Fibroblast of lung (primary cell): ENCODE data around the gene ATP2A2. TPM values are rescaled to one million over a fixed set of nuclear protein-coding genes. Genes with fewer than 3 reads are reported as not detected.

Source experiments
- DNase-seq, 2 donors: peaks; one replicate each; pipeline versions ENCODE4 v3.0.0 to v3.0.0-alpha.2; 2010; ENCODE audit warnings: low read depth in 2 of 2
- H2AFZ ChIP-seq: 2 replicates; pipeline ENCODE4 v1.5.1; 2012; ENCODE audit warnings: low read length, control low read depth, inconsistent platforms
- H3K27ac ChIP-seq: 2 replicates; pipeline ENCODE4 v1.5.1; 2011; ENCODE audit warnings: low read length, control low read depth; ENCODE audit not compliant: insufficient read depth
- H3K27me3 ChIP-seq: 2 replicates; pipeline ENCODE4 v1.5.1; 2011; ENCODE audit warnings: mild to moderate bottlenecking, low read length; ENCODE audit not compliant: control insufficient read depth, insufficient read depth
- H3K36me3 ChIP-seq: 2 replicates; pipeline ENCODE4 v1.5.1; 2011; ENCODE audit warnings: low read length; ENCODE audit not compliant: control insufficient read depth, insufficient read depth
- H3K4me1 ChIP-seq: 2 replicates; pipeline ENCODE4 v1.5.1; 2011; ENCODE audit warnings: low read length; ENCODE audit not compliant: control insufficient read depth, insufficient read depth; ENCODE audit errors: extremely low read depth
- H3K4me2 ChIP-seq: 2 replicates; pipeline ENCODE4 v1.5.1; 2011; ENCODE audit warnings: low read length, control low read depth; ENCODE audit not compliant: insufficient read depth; ENCODE audit errors: extremely low read depth
- H3K4me3 ChIP-seq, 4 experiments: fragments of 200-600 bp in 1 of 4; sonication (generic) in 1 of 4; replicated peaks in 1 of 4; 2 replicates each; pipeline ENCODE4 v1.5.1; 2011 to 2016; ENCODE audit warnings: low read length in 4 of 4, low read depth in 3 of 4, mild to moderate bottlenecking in 3 of 4, control low read depth in 2 of 4, inconsistent platforms in 1 of 4, mixed read lengths in 1 of 4; ENCODE audit not compliant: insufficient read depth in 1 of 4; ENCODE audit errors: control extremely low read depth in 1 of 4
- H3K79me2 ChIP-seq: 2 replicates; pipeline ENCODE4 v1.5.1; 2012; ENCODE audit warnings: mild to moderate bottlenecking, low read length, inconsistent platforms; ENCODE audit not compliant: control insufficient read depth, insufficient read depth
- H3K9ac ChIP-seq: 2 replicates; pipeline ENCODE4 v1.5.1; 2011; ENCODE audit warnings: mild to moderate bottlenecking, low read length, control low read depth; ENCODE audit not compliant: insufficient read depth
- H3K9me3 ChIP-seq: 2 replicates; pipeline ENCODE4 v1.5.1; 2012; ENCODE audit warnings: low read depth, low read length; ENCODE audit not compliant: control insufficient read depth, insufficient read depth
- H4K20me1 ChIP-seq: 2 replicates; pipeline ENCODE4 v1.5.1; 2011; ENCODE audit warnings: low read length; ENCODE audit not compliant: control insufficient read depth, insufficient read depth; ENCODE audit errors: extremely low read depth
- CTCF ChIP-seq, 2 donors: IDR thresholded peaks in 1 of 2; conservative IDR thresholded peaks in 1 of 2; 1 replicate in 1 of 2; 2 replicates in 1 of 2; pipeline ENCODE4 v1.5.1; 2011 to 2012; ENCODE audit warnings: low read length in 2 of 2, control low read depth in 1 of 2, inconsistent platforms in 1 of 2, low read depth in 1 of 2, mild to moderate bottlenecking in 1 of 2
- EZH2 ChIP-seq: IDR thresholded peaks from 2 replicates; pipeline ENCODE4 v1.5.1; 2012; ENCODE audit warnings: low read length, control low read depth, mild to moderate bottlenecking; ENCODE audit errors: missing control alignments
- polyA plus RNA-seq, 2 donors: library from polyadenylated mRNA; depleted of rRNA in 1 of 2; stranded (reverse) in 1 of 2; unstranded in 1 of 2; fragments of >200 nt; gene quantifications; 2 replicates each; pipeline ENCODE4 v1.2.1, GENCODE V29; 2011 to 2012; ENCODE audit warnings: missing spikeins in 1 of 2
- total RNA-seq: library from RNA; depleted of rRNA; stranded (reverse); fragments of >200 nt; gene quantifications from 2 replicates; pipeline ENCODE4 v1.2.1, GENCODE V29; 2014

ATP2A2 gene
- total and polyA plus RNA-seq, 2 donors (not counting 1 experiment from before 2014, with no cell fraction given): 151 to 216 TPM

DNA sequence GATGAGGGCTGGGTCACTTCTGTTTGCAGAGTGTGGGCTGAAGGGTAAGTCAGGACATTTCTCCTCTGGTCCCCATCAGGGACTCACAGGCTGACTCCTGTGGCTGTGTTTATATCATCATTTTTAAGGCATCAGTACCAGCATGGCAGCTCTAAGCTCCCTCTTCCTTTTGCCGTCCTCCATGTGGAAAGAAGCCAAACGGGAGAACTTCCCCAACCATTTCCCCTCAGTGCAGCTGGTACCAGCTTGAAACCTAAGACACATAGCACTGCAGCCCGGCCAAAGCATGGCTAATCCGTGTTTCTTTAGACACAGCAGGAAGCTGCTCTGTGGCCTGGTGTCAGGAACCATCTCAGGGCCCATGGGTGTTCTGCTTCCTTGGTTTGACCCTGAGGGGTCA is 31.9 kb upstream of the ATP2A2 start:
- Histone ChIP-seq H3K79me2 (no peaks in the 10 kb centered on the region), H2AFZ (no peak overlapping the region), H3K27ac (no peak overlapping the region), H3K9me3 (no peaks in the 10 kb centered on the region), H3K4me2 (no peak overlapping the region), H3K9ac (no peak overlapping the region), H4K20me1 (no peaks in the 10 kb centered on the region), H3K36me3 (no peaks in the 10 kb centered on the region), H3K4me3 (no peak overlapping the region), H3K4me1 (peaks cover 4% of the 10 kb centered on the region), H3K27me3 (no peaks in the 10 kb centered on the region)
- TF ChIP-seq EZH2 (no peak), CTCF (conservative IDR thresholded peaks at IDR 0.05 in 1 of 2, IDR thresholded peaks at IDR 0.05 in 1 of 2; ENCODE audit: low read depth in 1 of 2, low read length in 2 of 2) (no peak)
- DNase-seq: peak in 1 of 2 donors; percentile 70

DNA sequence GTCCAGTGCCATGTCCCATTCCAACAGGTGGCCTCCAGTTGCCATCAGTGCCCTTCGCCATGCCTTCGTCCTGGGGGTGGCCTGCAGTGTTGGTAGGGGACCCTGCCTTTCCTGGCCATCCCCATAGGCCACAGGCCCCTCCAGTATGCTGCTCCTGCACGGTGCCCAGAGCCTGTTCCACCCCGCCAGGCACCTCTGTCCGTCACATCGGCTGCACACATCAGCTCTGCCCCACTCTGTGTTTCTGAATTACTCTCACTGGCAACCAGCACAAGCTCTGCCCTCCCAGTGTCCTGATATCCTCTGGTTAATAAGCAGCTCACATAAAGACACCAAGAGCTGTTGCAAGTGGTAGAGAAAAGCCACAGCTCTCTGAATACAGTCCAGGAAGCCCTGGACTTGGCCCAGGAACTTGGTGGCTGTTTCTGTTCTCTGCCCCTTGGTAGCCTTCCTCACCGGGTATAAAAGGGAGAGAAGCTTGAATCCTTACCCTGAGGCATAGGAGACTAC is 31.3 kb upstream of the ATP2A2 start:
- Histone ChIP-seq H3K4me3 (no peak overlapping the region), H2AFZ (no peak overlapping the region), H3K4me1 (peaks cover 4% of the 10 kb centered on the region), H3K27ac (no peak overlapping the region), H3K9me3 (no peaks in the 10 kb centered on the region), H3K36me3 (no peaks in the 10 kb centered on the region), H3K79me2 (no peaks in the 10 kb centered on the region), H4K20me1 (no peaks in the 10 kb centered on the region), H3K9ac (no peak overlapping the region), H3K27me3 (no peaks in the 10 kb centered on the region), H3K4me2 (no peak overlapping the region)
- TF ChIP-seq EZH2 (no peak), CTCF (conservative IDR thresholded peaks at IDR 0.05 in 1 of 2, IDR thresholded peaks at IDR 0.05 in 1 of 2; ENCODE audit: low read depth in 1 of 2, low read length in 2 of 2) (no peak)
- peak in 1 of 2 donors; percentile 9 for DNase-seq

- Histone ChIP-seq H3K36me3 (no peaks in the 10 kb centered on the region), H3K27ac (no peak overlapping the region), H4K20me1 (no peaks in the 10 kb centered on the region), H3K9ac (no peak overlapping the region), H3K9me3 (no peaks in the 10 kb centered on the region), H2AFZ (no peak overlapping the region), H3K79me2 (no peaks in the 10 kb centered on the region), H3K4me3 (no peak overlapping the region), H3K4me1 (peaks cover 4% of the 10 kb centered on the region), H3K27me3 (no peaks in the 10 kb centered on the region), H3K4me2 (no peak overlapping the region)
- DNase-seq: no peak
- TF ChIP-seq EZH2 (no peak), CTCF (conservative IDR thresholded peaks at IDR 0.05 in 1 of 2, IDR thresholded peaks at IDR 0.05 in 1 of 2; ENCODE audit: low read depth in 1 of 2, low read length in 2 of 2) (no peak)
Measured at GRCh38 chr12:110251381-110251780, 29.7 kb upstream of the ATP2A2 start.
